Measurements from ENCODE around the gene STOML1.

DNA sequence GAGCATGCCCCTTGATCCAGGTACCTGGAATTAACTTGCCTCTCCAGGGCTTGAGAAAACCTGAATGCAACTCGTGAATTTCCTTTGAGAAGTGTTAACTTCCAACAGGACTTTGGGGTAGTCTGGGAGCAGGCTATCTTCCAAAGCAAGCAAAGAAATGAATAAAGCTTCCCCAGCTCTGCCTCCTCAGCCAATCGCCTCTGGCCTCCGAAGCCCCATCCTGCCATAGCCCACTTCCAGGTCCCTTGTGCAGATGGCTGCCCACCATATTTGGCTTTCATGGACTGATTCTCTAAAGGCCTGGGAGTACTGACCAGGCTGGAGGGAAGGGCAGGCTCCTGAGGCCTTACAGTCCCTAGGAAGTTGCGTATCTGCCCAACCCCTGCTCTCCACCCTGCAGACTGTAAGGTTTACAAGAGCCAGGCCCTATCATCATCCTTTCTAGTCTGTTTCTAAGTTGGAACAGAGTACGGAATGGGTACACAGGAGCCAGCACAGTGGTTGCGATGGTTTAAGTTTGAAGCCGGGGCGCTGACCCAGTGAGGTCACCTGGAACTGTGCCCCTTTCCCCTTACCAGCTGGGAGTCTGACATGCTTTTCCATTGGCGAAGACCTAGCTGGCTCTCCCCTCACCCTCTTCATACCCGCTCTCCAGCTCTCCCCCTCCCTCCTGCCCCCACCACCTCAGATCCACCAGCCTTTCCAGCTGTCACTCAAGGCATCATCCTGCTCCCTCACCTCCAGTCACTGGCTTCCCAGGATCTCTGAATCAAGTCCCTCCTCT is 1.3 kb upstream of the STOML1 start:
- TF ChIP-seq, protein P1, sequence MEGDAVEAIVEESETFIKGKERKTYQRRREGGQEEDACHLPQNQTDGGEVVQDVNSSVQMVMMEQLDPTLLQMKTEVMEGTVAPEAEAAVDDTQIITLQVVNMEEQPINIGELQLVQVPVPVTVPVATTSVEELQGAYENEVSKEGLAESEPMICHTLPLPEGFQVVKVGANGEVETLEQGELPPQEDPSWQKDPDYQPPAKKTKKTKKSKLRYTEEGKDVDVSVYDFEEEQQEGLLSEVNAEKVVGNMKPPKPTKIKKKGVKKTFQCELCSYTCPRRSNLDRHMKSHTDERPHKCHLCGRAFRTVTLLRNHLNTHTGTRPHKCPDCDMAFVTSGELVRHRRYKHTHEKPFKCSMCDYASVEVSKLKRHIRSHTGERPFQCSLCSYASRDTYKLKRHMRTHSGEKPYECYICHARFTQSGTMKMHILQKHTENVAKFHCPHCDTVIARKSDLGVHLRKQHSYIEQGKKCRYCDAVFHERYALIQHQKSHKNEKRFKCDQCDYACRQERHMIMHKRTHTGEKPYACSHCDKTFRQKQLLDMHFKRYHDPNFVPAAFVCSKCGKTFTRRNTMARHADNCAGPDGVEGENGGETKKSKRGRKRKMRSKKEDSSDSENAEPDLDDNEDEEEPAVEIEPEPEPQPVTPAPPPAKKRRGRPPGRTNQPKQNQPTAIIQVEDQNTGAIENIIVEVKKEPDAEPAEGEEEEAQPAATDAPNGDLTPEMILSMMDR (IDR thresholded peaks at IDR 0.05; ENCODE audit: low read length) = no peak
- no peak for TF ChIP-seq EZH2phosphoT487 (IDR thresholded peaks at IDR 0.05; ENCODE audit: low read length)
- no peak for TF ChIP-seq EZH2 (optimal IDR thresholded peaks at IDR 0.05; ENCODE audit: low read depth, low read length)

All from MM.1S (cell line).